ENCODE results near the gene CELF2.

- TF ChIP-seq CTCF (IDR thresholded peaks at IDR 0.05; ENCODE audit: poor library complexity) (no peak), EZH2phosphoT487 (IDR thresholded peaks at IDR 0.05; ENCODE audit: low read depth, severe bottlenecking, unreplicated experiment) (no peak), EZH2 (IDR thresholded peaks at IDR 0.05; ENCODE audit: borderline replicate concordance) (no peak)
Measured at GRCh38 chr10:11326913-11327616, 309.4 kb downstream of the CELF2 start.

All from hepatocyte (in vitro differentiated cells).